GM12878 (cell line): ENCODE measurements around the gene B3GAT2.
"Not testable (repeated sequence)": the region's sequence is repeated elsewhere in the genome, so short reads cannot be mapped to it uniquely, and the experiment has no call there.

Experiments
- CREB1 ChIP-seq: IDR thresholded peaks from 2 replicates; pipeline ENCODE4 v1.6.1; 2012; ENCODE audit warnings: low read depth, mild to moderate bottlenecking, inconsistent platforms
- GATAD2B ChIP-seq: fragments of 450-650 bp; conservative IDR thresholded peaks from 2 replicates; pipeline ENCODE4 v1.6.1; 2017; ENCODE audit warnings: low read depth, mild to moderate bottlenecking, moderate library complexity
- HDAC2 ChIP-seq: fragments of 200-600 bp; sonication (generic); IDR thresholded peaks from 2 replicates; pipeline ENCODE4 v1.6.1; 2017
- IKZF2 ChIP-seq, 2 experiments: fragments of 450-650 bp; IDR thresholded peaks; 2 replicates each; pipeline ENCODE4 v1.6.1; 2017; ENCODE audit warnings: mild to moderate bottlenecking in 2 of 2, moderate library complexity in 2 of 2
- MTA2 ChIP-seq: fragments of 450-650 bp; IDR thresholded peaks from 2 replicates; pipeline ENCODE4 v1.6.1; 2016; ENCODE audit warnings: low read depth, mild to moderate bottlenecking, moderate library complexity
- POLR2A ChIP-seq: IDR thresholded peaks from 2 replicates; pipeline ENCODE4 v1.6.1; 2011; ENCODE audit warnings: low read depth, mild to moderate bottlenecking, low read length
- RCOR1 ChIP-seq: conservative IDR thresholded peaks from 2 replicates; pipeline ENCODE4 v1.6.1; 2012; ENCODE audit warnings: low read depth, low read length, improper control_type of control experiment
- WRNIP1 ChIP-seq: IDR thresholded peaks from 2 replicates; pipeline ENCODE4 v1.6.1; 2011; ENCODE audit warnings: low read depth, low read length, improper control_type of control experiment, borderline replicate concordance
- YY1 ChIP-seq: IDR thresholded peaks from 2 replicates; pipeline ENCODE4 v1.6.1; 2011; ENCODE audit warnings: low read depth, mild to moderate bottlenecking, low read length
- TF ChIP-seq, protein P1 (sequence below), 3 experiments: IDR thresholded peaks in 2 of 3; conservative IDR thresholded peaks in 1 of 3; 2 replicates each; pipeline ENCODE4 v1.5.1; 2011; ENCODE audit warnings: low read depth in 3 of 3, low read length in 3 of 3, mild to moderate bottlenecking in 3 of 3, control low read depth in 2 of 3, moderate library complexity in 2 of 3, inconsistent platforms in 1 of 3, mixed read lengths in 1 of 3; ENCODE audit not compliant: control insufficient read depth in 2 of 3, insufficient read depth in 1 of 3; ENCODE audit errors: extremely low read depth in 1 of 3
- TF ChIP-seq, protein P2 (sequence below): IDR thresholded peaks from 2 replicates; pipeline ENCODE4 v1.6.1; 2012; ENCODE audit warnings: low read depth, low read length, improper control_type of control experiment
- TF ChIP-seq, protein P3 (sequence below): IDR thresholded peaks from 2 replicates; pipeline ENCODE4 v1.6.1; 2012; ENCODE audit warnings: low read depth, low read length, improper control_type of control experiment

DNA sequence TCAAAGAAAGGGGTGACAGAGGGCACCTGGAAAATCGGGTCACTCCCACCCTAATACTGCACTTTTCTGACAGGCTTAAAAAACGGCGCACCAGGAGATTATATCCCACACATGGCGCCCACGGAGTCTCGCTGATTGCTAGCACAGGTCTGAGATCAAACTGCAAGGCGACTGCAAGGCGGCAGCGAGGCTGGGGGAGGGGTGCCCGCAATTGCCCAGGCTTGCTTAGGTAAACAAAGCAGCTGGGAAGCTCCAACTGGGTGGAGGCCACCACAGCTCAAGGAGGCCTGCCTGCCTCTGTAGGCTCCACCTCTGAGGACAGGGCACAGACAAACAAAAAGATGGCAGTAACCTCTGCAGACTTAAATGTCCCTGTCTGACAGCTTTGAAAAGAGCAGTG is 12.5 kb downstream of the B3GAT2 start:
- not testable (repeated sequence) for TF ChIP-seq CREB1; MTA2; POLR2A; GATAD2B; RCOR1; HDAC2; YY1; WRNIP1; IKZF2 (IDR thresholded peaks at IDR 0.05)
- TF ChIP-seq, protein P1, sequence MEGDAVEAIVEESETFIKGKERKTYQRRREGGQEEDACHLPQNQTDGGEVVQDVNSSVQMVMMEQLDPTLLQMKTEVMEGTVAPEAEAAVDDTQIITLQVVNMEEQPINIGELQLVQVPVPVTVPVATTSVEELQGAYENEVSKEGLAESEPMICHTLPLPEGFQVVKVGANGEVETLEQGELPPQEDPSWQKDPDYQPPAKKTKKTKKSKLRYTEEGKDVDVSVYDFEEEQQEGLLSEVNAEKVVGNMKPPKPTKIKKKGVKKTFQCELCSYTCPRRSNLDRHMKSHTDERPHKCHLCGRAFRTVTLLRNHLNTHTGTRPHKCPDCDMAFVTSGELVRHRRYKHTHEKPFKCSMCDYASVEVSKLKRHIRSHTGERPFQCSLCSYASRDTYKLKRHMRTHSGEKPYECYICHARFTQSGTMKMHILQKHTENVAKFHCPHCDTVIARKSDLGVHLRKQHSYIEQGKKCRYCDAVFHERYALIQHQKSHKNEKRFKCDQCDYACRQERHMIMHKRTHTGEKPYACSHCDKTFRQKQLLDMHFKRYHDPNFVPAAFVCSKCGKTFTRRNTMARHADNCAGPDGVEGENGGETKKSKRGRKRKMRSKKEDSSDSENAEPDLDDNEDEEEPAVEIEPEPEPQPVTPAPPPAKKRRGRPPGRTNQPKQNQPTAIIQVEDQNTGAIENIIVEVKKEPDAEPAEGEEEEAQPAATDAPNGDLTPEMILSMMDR (IDR thresholded peaks at IDR 0.05 in 2 of 3, conservative IDR thresholded peaks at IDR 0.05 in 1 of 3; ENCODE audit: control insufficient read depth in 2 of 3, extremely low read depth in 1 of 3, insufficient read depth in 1 of 3, low read depth in 3 of 3, low read length in 3 of 3) = not testable (repeated sequence)
- TF ChIP-seq, protein P2, sequence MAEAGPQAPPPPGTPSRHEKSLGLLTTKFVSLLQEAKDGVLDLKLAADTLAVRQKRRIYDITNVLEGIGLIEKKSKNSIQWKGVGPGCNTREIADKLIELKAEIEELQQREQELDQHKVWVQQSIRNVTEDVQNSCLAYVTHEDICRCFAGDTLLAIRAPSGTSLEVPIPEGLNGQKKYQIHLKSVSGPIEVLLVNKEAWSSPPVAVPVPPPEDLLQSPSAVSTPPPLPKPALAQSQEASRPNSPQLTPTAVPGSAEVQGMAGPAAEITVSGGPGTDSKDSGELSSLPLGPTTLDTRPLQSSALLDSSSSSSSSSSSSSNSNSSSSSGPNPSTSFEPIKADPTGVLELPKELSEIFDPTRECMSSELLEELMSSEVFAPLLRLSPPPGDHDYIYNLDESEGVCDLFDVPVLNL = not testable (repeated sequence)
- TF ChIP-seq, protein P3, sequence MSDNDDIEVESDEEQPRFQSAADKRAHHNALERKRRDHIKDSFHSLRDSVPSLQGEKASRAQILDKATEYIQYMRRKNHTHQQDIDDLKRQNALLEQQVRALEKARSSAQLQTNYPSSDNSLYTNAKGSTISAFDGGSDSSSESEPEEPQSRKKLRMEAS = not testable (repeated sequence)
